NCI-H2196 treated with DMSO at 0.1 percent for 48 hours (cell line): Measurements from ENCODE around the gene TRMT2A.

Source experiments
- DNase-seq: peaks from one replicate; lab custom pipeline; 2025; ENCODE audit not compliant: unreplicated experiment; lab: John Stamatoyannopoulos, UW

TRMT2A gene

DNA sequence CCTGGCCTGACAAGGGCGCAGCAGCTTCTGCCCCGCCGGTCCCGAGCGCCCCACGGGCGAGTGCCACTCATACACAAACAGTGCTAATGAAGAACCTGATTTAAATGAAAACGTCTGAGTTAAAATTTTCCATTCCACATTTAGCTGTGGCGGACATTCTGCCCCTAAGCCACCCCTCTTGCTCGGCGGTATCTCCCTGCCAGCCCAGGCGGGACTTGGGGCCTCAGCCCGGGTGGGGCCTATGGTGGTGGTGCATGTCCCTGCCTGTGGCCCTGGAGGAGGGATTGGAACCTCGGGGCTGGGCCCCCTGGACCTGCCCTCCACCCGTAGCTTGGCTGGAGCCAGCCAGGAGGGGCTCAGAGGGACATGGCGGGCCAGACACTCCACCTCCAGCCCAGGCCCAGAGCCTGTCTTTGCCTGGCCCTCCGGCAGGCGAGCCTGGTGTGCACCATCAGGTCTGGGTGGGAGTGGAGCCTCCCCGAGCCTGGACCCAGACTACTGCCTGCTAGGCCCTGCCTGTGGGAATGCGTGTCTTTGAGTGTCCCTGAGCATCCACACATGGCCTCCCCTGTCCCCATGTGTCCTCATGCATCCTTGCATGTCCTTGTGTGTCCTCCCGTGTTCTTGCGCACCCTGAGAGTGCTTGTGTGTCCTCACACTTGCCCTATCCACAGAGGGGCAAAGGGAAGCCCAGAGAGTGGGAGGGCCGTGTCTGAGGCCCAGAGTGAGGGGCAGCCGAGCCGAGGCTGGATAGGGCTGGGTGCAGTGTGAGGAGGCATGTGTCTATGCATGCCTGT is 19.0 kb upstream of the TRMT2A start:
- no peak for DNase-seq

DNA sequence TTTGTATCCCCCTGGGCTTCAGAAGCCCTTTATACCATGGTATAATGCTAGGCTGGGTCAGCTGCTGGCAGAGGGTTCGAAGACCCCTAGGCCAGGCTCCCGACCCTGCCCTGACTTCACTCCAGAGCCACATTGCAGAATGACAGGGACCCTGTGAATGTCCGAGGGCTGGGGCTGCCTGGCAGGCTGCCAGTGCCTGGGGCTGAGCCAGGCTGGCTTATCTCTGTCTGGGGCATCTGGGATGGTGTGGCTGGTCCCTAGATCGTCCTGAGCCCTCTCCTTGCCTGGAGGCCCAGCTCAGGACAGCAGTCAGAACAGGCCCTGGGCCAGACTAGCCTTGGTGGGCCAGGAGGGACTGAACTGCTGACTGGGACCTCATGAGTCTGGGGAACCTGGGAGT is 18.2 kb upstream of the TRMT2A start:
- DNase-seq = no peak

DNA sequence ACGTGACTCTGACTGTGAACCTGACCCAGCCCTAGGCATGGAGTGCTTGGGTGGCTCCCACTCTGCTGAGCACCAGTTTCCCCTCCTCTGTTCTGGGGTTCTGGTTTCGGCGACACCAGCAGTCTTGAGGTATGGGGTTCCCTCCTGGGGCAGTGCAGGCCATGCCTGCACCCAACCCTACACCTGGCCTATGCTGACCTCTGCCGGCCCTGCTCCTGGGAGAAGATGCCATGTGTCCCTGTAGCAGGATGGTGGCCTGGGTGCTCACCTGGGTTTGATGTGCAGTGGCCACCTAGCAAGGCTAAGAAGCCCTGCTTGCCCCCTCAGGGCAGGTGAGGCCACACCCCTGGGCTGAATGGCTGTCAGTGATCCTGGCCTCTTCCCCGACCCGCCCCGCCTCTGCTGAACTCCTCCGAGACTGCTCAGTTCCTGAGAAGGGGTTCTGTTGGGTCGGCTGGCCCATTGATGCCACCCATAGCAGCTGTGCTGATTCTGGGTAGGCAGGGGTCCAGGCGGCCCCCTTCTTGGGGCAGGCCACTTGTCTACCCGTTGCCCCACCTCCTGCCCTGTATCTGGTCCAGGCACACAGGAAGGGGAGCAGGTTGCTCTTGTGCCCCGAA is 17.0 kb upstream of the TRMT2A start:
- DNase-seq = no peak

DNA sequence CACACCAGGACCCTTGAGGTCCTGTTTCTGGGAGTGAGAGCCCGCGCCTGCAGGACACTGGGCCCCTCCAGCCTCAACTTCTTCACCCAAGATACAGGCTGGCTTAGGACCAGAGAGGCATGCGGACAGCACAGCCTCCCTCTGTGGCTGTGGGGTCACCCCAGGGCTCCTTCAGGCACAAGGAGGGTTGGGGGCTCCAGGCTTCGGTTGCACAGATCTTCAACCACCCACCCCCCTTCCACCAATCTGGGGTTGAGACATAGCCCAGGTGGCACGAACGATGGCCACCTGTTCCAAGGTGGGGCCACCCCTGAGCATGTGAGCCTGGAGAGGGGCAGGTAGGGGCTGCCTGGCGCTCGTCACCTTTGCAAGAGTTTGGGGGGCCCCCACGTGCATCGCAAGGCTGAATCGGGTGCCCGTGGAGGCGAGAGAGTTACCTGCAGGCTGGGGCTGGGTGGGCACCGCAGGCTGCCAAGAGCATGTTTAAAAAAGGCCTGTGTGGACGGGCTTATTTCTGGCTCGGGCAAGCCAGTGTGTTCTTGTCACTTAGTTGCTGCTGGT is 15.7 kb upstream of the TRMT2A start:
- DNase-seq = no peak

DNA sequence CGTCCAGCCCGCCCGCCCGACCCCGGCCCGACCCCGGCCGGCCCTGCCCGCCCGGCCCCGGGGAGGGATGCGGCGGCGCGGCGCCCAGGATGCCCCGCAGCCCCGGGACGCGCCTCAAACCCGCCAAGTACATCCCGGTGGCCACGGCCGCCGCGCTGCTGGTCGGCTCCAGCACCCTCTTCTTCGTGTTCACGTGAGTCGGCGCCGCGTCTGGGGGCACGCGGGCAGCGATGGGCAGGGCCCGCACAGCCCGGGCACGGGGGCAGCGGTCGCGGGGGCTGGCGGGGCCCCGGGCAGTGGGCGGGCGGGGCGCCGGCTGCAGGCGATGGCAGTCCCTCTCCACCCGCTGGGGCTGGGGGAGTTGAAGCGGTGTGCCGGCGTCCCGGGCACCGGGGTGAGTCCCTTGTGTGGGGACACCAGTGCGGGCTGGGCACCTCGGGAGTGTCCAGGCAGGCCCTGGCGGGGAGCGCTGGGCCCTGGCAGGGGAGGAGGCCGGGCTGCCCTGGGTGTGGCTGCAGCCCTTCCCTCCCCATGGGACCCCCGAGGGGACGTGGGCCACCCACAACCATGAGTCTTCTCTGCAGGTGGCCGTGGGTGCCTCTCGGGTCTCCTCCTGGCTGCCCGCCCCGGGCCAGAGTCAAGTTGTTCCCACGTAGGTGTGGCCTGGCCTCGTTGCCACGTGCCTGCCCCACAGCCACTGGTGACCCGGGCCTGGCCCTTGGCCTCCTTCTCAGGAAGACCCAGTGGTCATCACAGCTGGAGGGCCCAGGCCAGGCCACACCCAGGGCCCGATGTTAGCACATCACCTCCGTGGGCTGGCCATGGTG is 15.0 kb upstream of the TRMT2A start:
- DNase-seq = no peak

DNA sequence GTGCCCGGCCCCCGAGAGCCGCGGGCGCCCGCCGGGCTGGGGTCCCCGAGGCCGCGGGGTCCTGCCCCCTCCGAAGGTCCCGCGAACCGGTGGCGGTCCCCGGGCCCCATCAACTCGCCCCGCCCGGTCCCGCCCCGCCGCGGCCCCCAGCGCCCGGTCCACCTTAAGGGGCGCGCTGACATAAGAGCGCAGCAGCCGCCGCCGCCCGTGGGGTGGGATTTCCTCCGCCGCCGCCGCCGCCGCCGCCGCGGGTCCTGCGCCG is 14.5 kb upstream of the TRMT2A start, which contains the start of gene ZDHHC8:
ZDHHC8 (plus strand) TSS at position 208 of the 262 bp plus-strand sequence. CDS start 144 bp downstream, outside the sequence.
- no peak for DNase-seq

DNA sequence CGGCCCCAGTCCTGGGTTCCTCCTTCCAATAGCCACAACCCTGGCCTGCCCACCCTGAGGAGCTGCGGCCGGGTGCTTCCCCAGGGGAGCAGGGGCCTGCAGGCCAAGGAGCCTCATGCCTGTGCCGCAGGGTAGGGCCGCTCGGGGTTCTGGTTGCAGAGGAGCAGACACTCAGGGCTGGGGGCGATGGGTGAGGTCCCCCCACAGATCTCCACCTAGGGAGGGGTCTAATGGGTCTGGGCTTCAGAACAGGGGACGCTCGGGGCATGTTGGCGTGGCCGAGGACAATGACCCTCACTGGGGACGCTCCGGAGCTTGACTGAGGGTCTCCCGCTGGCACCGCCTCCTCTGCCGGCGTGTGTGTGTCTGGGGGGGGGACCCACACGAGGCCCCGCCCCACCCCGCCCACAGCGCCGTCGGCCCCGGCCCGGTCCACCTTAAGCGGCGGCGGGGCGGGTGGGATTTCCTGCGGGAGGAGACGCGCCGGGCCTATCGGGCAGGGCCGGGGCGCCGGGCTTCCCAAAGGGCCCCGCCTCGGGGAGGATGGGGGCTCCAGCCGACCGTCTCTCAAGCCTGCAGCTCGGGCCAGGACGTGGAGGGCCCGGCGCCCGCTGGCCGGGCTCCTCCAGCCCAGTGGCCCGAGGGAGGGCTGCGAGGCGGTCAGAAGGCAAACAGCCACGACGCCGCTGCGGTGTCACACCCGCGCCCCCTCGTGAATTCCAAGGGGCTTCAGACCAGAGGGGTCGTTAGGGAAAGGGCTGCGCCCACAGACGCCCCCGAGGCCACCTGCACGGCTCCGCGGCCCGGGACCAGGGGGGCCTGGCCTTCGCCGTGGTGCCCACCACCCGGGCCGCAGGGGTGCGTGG is 13.9 kb upstream of the TRMT2A start:
- DNase-seq = no peak

DNA sequence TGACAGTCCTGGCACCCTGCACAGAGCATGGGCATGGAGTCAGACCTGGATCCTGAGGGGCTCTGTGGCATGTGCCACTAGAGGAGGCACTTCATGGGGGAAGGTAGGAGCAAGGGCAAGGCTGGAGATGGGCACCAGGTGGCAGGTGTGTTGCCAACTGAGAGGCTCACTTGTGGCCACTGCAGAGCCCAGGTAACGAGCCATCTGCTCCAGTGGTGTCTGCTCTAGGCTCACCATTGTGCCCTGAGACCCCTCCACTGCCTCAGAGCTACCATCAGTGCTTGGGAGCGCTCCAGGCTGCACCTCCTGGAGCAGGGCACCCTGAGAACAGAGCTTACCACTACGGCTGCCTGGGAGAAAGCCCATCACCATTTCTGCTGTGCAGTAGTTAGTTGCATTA is 13.3 kb upstream of the TRMT2A start:
- DNase-seq = no peak

DNA sequence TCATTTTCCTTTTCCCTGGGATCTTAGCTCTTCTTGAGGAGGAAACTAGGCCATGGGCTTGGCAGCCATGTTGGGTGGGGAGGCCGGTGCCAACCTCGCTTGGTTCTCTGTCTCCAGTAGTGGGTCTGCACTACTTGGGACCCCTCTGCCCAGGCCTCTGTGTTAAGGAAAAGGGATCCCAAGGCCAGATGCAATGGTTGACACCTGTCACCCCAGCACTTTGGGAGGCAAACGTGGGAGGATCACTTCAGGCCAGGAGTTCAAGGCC is 12.7 kb upstream of the TRMT2A start:
- DNase-seq = no peak

DNA sequence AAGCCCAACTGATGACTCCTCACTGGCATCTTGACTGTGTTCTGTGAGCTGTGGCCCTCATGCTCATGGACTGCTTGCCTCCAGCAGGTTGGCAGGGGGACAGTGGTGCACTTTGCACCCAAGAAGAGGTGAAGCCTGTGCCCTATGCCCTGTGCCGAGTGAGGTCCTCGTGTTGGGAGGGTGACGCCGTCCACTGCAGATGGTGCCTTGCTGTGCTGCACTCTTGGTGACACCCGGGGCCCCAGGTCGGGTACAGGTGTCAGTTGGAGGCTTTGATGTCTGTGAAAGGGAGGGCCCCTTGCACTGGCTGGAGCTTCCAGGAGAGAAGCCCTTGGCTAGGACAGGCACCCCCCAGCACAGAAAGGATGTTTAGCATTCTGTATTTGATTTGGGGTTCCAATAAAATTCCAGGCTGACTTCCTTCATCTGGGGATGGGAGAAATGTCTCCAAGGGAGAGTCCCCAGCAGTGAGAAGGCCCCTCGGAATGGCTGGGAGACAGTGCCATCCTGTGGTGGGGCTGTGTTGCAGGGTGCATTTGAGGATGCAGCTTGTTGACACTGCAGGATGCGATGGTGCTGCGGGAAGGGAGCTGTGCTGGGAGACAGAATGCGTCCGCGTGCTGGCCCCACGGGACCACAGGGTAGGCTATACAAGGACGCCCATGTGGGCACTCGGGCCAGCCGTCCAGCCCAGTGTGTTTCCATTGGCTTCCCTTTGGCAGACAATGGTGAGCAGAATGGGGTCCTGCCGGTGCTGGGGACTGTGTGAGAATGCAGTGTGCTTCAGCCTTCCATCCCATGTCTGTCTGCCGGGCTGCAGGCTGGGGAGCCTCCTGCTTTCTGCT is 12.1 kb upstream of the TRMT2A start:
- no peak for DNase-seq

DNA sequence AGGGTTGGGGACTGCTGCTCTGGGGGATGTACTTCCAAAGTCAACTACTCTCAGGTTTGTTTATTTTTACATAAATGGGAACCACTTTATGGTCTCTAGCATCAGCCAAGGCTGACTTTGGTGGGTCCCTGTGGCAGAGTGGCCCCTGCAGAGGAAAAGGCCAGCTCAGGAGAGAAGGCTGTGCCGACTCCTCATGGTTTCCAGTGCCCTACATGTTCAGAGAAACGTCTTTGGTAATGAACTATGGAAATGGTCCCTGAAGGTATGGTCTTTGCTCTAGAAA is 11.5 kb upstream of the TRMT2A start:
- no peak for DNase-seq

DNA sequence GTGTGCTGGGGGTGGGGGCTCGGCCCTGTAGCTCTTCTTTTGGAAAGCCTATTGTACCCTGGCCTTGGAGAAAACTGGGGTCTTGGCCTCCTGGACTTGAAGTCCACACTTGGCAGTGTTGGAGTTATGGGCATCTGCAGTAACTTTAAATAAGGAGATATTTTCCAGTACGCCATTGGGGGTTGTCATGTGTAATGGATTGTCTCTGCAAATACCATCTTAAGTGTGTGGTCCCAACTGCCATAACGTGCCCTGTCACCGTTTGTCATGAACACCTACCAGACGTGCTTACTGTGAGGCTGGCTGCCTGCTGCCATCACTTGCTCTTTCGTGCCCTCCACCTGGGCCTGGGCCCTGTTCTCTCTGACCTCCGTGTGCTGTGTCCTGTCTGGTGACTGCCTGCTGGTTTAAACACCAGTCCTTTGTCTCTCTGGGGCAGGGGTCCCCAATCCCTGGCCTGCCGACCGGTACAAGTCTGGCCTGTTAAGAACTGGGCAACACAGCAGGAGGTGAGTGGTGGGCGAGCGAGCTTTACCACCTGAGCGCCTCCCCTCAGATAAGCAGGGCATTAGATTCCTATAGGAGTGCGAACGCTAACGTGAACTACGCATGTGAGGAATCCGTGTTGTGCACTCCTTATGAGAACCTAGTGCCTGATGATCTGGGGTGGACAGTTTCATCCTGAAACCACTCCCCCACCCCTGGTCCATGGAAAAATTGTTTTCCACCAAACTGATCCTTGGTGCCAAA is 11.0 kb upstream of the TRMT2A start:
- no peak for DNase-seq

DNA sequence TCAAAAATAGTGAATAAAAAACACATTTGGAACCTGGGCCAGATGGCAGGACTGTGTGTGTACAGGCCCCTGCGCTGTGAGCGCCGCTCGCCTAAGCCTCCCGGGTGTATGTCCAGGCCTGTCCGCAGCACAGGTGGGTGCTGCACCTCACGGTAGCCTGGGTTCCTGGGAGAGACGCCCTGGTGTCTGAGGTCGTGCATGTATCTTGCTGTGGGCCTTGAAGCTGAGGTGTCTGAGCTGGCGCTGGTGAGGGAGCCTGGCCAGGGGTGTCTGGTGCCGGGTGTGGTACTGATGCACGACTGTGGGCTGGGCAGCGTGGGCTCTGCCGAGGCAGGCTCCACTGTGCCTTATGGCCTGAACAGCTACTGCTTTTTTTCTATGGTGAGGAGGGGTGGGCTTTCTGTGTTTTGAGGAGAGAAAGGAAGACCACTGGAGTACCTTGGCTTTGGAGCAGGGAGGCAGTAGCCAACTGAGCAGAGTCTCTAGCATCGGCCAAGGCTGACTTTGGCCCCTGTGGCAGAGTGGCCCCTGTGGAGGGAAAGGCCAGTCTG is 10.4 kb upstream of the TRMT2A start:
- no peak for DNase-seq

DNA sequence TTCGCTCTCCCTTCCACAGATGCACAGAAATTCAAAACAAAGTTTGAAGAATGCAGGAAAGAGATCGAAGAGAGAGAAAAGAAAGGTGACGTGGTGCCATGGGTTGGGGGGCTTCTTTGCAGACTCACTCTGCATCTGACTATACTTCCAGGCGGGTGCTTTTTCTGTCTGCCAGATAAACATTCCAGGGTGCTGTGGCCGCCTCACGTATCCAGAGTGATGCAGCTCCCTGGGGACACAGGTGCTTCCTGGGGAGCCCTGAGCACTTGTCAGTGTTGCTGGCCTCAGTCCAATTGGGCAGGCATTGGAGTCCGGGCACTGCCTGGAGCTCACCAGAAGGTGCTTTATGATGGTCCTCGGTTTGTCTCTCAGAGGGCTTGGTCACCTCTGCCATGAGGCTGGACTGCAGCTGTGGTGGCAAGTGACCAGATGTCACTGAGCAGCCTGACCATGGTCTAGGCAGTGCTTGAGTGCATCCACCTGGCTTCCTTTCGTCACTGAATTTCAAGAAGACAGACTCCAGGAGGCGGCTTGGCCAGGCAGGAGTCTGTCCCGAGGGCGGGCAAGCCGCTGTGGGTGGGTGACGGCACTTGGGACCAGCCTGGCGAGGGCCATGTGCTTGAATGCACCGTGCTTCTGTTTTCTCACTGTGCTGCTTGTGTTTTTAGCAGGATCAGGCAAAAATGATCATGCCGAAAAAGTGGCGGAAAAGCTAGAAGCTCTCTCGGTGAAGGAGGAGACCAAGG is 9.4 kb upstream of the TRMT2A start:
- DNase-seq = no peak

DNA sequence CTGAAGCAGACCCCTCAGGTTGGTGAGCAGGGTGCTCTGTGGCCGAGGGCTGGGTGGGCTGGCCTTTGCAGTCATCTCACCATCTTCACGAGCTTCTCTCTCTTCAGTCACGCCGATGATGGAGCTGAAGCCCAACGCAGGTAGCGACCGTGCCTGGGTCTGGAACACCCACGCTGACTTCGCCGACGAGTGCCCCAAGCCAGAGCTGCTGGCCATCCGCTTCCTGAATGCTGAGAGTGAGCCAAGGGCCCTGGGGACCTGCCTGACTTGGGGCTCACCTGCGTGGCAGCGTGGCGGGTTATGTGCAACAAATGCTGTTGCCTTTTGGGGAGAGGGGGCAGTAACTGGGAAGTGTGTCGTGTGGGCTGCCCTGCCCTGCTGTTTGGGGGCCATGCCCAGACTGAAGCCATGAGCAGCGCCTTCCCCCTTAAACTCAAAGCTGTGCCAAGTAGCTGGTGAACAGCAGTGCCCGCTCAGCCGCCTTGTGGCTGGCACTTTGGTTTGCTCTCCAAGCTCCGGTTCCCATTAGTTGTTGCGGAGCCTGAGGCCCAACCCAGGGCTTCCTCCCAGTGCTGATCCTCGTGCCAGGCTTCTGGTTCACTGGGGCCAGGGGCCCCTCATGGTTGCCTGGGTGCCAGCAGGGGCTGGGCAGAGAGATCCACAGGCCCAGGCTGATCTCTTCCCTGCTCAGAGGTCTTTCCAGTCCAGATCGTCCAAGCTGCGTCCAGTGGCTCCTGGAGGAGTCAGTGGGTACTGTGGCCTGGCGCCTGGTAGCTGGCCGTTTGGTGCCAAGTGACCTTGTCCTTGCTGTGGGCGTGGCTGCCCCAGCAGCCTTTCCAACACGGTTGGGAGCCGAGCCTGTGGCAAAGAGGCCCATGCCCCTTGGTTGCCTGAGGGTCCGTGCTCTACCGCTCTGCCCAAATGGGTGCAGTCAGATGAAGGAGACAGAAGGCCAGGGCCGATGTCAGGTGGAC is 8.5 kb upstream of the TRMT2A start:
- no peak for DNase-seq

DNA sequence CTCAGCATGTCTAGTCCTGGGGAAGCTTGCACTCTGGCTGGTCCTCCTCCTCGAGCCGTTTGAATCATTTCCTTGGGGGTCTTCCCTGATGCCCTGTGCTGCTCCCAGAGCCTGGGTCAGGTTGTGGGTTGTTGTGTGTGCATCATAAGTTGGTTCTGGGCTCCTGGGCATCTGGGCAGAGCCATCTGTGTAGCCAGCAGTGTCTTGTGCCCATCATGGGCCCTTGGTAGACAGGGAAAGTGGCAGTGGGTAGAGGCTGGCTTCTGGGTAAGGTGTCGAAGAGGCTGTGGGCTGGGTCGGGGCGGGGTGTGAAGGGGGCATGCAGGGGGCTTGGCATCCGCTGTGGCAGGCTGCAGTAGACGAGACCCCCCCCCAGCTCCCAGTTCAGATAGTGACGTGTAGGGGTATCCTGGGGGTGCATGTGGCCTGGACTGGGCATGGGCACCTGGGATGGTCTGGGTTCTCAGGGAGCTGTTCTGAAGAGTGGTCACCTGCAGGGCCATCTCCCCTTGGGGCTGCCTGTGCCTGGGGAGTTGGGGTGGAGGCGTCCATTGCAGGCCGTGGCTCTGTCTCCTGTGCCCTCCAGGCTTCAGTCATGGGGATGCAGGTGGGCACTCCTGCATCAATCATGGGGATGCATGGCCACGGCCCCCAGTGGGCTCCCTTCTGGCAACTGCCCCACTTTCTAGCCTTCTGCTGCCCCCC is 7.2 kb upstream of the TRMT2A start:
- no peak for DNase-seq
